Psoas muscle (tissue), 8 donors: ENCODE measurements around the gene CHCHD6. TPM values are rescaled to one million over a fixed set of nuclear protein-coding genes. Genes with fewer than 3 reads are reported as not detected.
A peak's percentile ranks its signal among the peaks of the same experiment; 100 is the strongest.

Experiments
- ATAC-seq, 4 donors: fragments of 200-7000 bp; cut with Tn5 transposase; one replicate each; pipeline ENCODE4 v1.9.1; 2020; ENCODE audit warnings: moderate library complexity in 3 of 4, mild to moderate bottlenecking in 2 of 4
- DNase-seq, 2 donors: peaks; one replicate each; pipeline ENCODE4 v3.0.0-alpha.2; 2020
- H3K27ac ChIP-seq: fragments of 200-600 bp; one replicate; pipeline ENCODE4 v1.8.0; 2022
- H3K27me3 ChIP-seq, 3 donors: fragments of 200-600 bp in 1 of 3; one replicate each; pipeline versions ENCODE4 v1.6.1 to v1.8.0; 2013 to 2022; ENCODE audit warnings: low read length in 2 of 3, mild to moderate bottlenecking in 2 of 3, moderate library complexity in 1 of 3; ENCODE audit not compliant: insufficient read depth in 3 of 3
- H3K36me3 ChIP-seq, 2 donors: fragments of 200-600 bp in 1 of 2; one replicate each; pipeline versions ENCODE4 v1.6.1 to v1.8.0; 2013 to 2022; ENCODE audit warnings: low read depth in 1 of 2, mild to moderate bottlenecking in 1 of 2, moderate library complexity in 1 of 2; ENCODE audit not compliant: insufficient read depth in 1 of 2
- H3K4me1 ChIP-seq: fragments of 200-600 bp; one replicate; pipeline ENCODE4 v1.8.0; 2022
- H3K4me3 ChIP-seq: fragments of 200-600 bp; one replicate; pipeline ENCODE4 v1.8.0; 2022; ENCODE audit warnings: mild to moderate bottlenecking
- H3K9me3 ChIP-seq: fragments of 200-600 bp; one replicate; pipeline ENCODE4 v1.8.0; 2022
- WGBS, 3 donors: extraction: QIAGEN DNeasy Blood & Tissue Kit; methylation state at CpG; one replicate each; pipeline versions ENCODE4 v1.1.6 to v1.1.7; 2013; 5-methylcytosine and 5-hydroxymethylcytosine counted together
- intact Hi-C, 2 donors: fragments of 100-400 bp; cut with DNase I; formaldehyde crosslinking; loops; one replicate each; pipeline versions ENCODE4 v1.11.0 to v1.14.2; 2022
- polyA plus RNA-seq, 3 donors: library from polyadenylated mRNA; stranded (reverse); fragments of 200-250 nt; gene quantifications; one replicate each; pipeline ENCODE4 v1.2.3, GENCODE V29; 2013
- total RNA-seq, 4 donors: library from RNA; stranded (reverse); fragmentation: NEBNext Ultra II Directional in 2 of 4; extraction: Animal tissue kit (Norgen Biotek cat#: 25700) in 2 of 4; gene quantifications; one replicate each; pipeline versions ENCODE4 v1.2.1 to v1.2.4, GENCODE V29; 2021 to 2023
- TF ChIP-seq, protein P1 (sequence below): fragments of 200-600 bp; IDR thresholded peaks from one replicate; pipeline ENCODE4 v1.8.0; 2022; ENCODE audit warnings: antibody characterized with exemption
- donor health status: healthy with polysubstance abuse.
- donor health status: DM: no; HTN: no; CAD: no; lungs with moderate emphysema.
- donor health status: Bipolar disorder and iron deficiency.
- donor health status: healthy.
- donor health status: DM: yes; HTN: yes; CAD: no.
- donor health status: DM: no; HTN: no; CAD: no.
- donor health status: DM: no; HTN: no; CAD: no.
- donor health status: DM: yes; HTN: yes; CAD: no.

CHCHD6 gene
- total and polyA plus RNA-seq, 7 donors: 2.4 to 13.8 (median 3.5) TPM

DNA sequence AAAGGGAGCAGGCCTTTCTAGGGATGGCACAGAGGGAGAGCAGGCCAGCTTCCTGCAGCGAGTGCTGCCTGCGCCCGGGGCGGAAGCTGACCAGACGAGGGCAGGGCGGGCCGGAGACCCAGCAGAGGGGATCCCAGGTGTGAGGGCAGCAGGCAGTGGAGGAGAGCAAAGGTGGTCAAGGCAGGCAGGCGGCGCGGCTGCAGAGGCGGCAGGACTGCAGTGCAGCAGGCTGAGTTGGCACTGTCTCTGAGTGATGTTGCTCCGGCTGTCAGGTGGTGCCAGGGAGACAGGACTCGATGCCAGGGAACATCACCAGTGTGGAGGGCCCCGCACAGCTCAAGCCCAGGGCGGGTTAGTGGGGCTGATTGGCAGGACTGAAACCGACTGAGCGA, 256.6 kb downstream of the CHCHD6 start:
- H3K9me3 ChIP-seq: no peaks in the 10 kb centered on the region
- ATAC-seq (peak; percentile 73 to 87 (median 77)), DNase-seq (peak; percentile 57 to 83)
- H3K4me3 ChIP-seq: no peak overlapping the region
- WGBS, 3 donors: 31 to 34% (median 31%) methylated on average over 17 of the region's 17 CpGs
- TF ChIP-seq, protein P1, sequence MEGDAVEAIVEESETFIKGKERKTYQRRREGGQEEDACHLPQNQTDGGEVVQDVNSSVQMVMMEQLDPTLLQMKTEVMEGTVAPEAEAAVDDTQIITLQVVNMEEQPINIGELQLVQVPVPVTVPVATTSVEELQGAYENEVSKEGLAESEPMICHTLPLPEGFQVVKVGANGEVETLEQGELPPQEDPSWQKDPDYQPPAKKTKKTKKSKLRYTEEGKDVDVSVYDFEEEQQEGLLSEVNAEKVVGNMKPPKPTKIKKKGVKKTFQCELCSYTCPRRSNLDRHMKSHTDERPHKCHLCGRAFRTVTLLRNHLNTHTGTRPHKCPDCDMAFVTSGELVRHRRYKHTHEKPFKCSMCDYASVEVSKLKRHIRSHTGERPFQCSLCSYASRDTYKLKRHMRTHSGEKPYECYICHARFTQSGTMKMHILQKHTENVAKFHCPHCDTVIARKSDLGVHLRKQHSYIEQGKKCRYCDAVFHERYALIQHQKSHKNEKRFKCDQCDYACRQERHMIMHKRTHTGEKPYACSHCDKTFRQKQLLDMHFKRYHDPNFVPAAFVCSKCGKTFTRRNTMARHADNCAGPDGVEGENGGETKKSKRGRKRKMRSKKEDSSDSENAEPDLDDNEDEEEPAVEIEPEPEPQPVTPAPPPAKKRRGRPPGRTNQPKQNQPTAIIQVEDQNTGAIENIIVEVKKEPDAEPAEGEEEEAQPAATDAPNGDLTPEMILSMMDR: no peak
- intact Hi-C loops: no loop called here
- no peaks in the 10 kb centered on the region for H3K27me3 ChIP-seq
- peak overlapping the region; percentile 63 for H3K27ac ChIP-seq
- H3K36me3 ChIP-seq: no peaks in the 10 kb centered on the region
- peaks cover 44% of the 10 kb centered on the region for H3K4me1 ChIP-seq

DNA sequence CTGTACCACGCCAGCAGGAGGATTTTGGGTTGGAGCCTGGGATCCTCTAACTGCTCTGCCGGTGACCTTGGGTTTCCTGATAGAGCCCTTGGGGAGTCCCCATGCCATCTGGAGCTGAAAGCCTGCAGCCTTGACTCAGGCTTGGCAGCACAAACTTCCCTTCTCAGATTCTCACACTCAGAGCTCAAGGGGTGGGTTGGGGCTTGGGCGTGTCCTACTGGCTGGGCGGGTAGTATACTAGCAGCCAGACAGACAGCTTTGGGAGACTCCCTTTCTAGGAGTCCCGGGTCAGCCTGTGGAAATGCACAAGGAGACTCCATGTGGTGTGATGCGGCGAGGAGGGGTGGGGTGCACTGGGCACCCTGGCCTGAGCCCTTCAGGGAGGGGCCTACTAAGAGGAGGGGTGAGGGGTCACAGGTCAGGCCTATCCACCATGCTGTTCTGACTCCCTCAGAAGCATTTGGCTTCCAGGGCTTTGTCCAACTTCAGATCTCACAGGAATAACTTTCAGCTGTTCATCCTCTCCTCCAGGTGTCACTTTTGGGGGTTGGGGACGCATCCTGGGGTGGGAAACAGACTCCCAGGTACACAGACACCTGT, 257.3 kb downstream of the CHCHD6 start:
- 21 to 28% (median 22%) methylated on average over 8 of the region's 8 CpGs for WGBS, 3 donors
- peak; percentile 81 to 91 (median 86) for ATAC-seq

DNA sequence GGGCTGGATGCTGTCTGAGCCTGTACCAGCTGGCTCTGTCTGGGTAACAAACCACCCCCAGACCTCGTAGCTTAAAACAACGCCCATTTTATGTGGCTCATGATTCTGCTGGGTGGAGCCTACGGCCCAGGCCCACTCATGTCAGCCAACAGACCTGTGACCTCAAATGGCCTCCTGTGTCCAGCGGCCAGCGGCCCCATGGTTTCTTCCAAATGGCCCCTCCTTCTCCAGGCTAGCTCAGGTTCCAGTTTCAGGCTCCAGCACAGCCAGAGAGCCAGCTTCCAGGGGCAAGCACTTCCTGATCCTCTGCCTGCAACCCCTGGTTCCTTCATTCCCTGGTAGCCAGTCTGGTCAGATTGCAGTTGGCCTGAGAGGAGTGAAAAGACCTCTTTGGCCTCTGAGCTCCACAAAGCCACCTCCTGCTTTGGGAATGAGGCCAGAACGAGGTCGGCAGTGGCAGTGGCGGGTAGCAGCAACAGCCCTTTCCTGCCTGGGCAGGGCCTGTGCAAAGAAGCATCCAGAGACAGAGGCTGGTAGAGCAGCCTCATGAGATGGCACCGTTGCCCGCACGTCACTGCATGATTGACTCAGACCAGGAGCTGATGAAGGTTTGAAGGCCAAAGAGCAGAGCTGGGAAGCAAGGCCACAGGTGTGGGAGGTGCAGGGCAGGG, 257.9 kb downstream of the CHCHD6 start:
- H3K9me3 ChIP-seq: no peaks in the 10 kb centered on the region

More for the DNA sequence above, 257.3 kb downstream of the CHCHD6 start:
- Histone ChIP-seq H3K36me3 (no peaks in the 10 kb centered on the region), H3K27me3 (no peaks in the 10 kb centered on the region), H3K4me3 (no peak overlapping the region), H3K9me3 (no peaks in the 10 kb centered on the region), H3K4me1 (peaks cover 47% of the 10 kb centered on the region), H3K27ac (peak overlapping the region; percentile 63)
- TF ChIP-seq, protein P1: no peak
- peak; percentile 84 to 92 for DNase-seq
- intact Hi-C loops: no loop called here

DNA sequence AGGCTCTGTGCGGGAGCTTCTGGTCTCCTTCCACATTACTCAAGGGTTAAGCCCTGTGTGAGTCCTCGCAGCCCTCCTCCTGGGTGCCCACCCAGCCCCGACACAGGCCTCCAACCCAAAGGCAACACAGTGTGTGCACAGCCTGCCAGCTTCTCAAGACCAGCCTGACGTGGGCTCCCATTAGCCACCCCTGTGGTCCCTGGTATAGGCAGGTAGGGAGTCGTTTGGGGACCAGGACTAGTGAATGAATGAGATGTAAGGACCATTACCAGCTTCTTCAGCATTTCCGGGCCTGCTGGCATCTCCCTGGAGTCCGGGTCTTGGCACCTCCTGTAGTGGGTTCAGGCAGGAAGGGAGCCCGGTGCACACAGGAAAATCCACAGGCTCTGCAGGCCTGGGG, 258.7 kb downstream of the CHCHD6 start:
- Histone ChIP-seq H3K4me1 (peaks cover 47% of the 10 kb centered on the region), H3K4me3 (no peak overlapping the region), H3K27ac (peak overlapping the region; percentile 63), H3K36me3 (no peaks in the 10 kb centered on the region), H3K9me3 (no peaks in the 10 kb centered on the region), H3K27me3 (no peaks in the 10 kb centered on the region)
- no peak for ATAC-seq
- TF ChIP-seq, protein P1: no peak
- 81 to 92% (median 88%) methylated on average over 8 of the region's 8 CpGs for WGBS, 3 donors
- DNase-seq: peak in 1 of 2 donors; percentile 35
- intact Hi-C loops: no loop called here

More for the DNA sequence above, 257.9 kb downstream of the CHCHD6 start:
- H3K4me1 ChIP-seq: peaks cover 47% of the 10 kb centered on the region
- no peak overlapping the region for H3K4me3 ChIP-seq
- DNase-seq (peak; percentile 61 to 82), ATAC-seq (peak; percentile 48 to 78 (median 67))
- H3K36me3 ChIP-seq: no peaks in the 10 kb centered on the region
- H3K27ac ChIP-seq: peak overlapping the region; percentile 63
- intact Hi-C loops: no loop called here
- WGBS, 3 donors: 25 to 29% (median 26%) methylated on average over 11 of the region's 11 CpGs
- TF ChIP-seq, protein P1: no peak
- H3K27me3 ChIP-seq: no peaks in the 10 kb centered on the region
